WTC11 (cell line): Measurements from ENCODE around the gene TMEM89.

Experiments
- AFF4 ChIP-seq: sonication (generic); formaldehyde crosslinking; IDR thresholded peaks from 2 replicates; pipeline ENCODE4 v1.8.1; 2023; ENCODE audit warnings: mild to moderate bottlenecking, missing genetic modification reagents, borderline replicate concordance
- CBFB ChIP-seq: sonication (generic); formaldehyde crosslinking; IDR thresholded peaks from 2 replicates; pipeline ENCODE4 v1.8.1; 2022; ENCODE audit warnings: mild to moderate bottlenecking, low read depth, missing genetic modification reagents
- CTCF ChIP-seq: fragments of 200-600 bp; IDR thresholded peaks from 2 replicates; pipeline ENCODE4 v1.8.0; 2022; ENCODE audit warnings: antibody characterized with exemption
- E2F5 ChIP-seq: sonication (generic); formaldehyde crosslinking; IDR thresholded peaks from 2 replicates; pipeline ENCODE4 v1.8.1; 2022; ENCODE audit warnings: mild to moderate bottlenecking, moderate library complexity, missing genetic modification reagents
- ESRRA ChIP-seq: sonication (generic); formaldehyde crosslinking; IDR thresholded peaks from 2 replicates; pipeline ENCODE4 v1.8.1; 2022; ENCODE audit warnings: mild to moderate bottlenecking, missing genetic modification reagents, borderline replicate concordance
- SMAD3 ChIP-seq: sonication (generic); formaldehyde crosslinking; IDR thresholded peaks from 2 replicates; pipeline ENCODE4 v1.8.0; 2022; ENCODE audit warnings: missing genetic modification reagents, mild to moderate bottlenecking, borderline replicate concordance

- TF ChIP-seq ESRRA (CRISPR knock-in tag) (no peak), CTCF (no peak), SMAD3 (CRISPR knock-in tag) (no peak), AFF4 (no peak), E2F5 (CRISPR knock-in tag) (no peak), CBFB (CRISPR knock-in tag) (no peak)
Measured at GRCh38 chr3:48607519-48607918, 14.1 kb downstream of the TMEM89 start.
